Measurements from ENCODE around the gene DNAH7. TPM values are rescaled to one million over a fixed set of nuclear protein-coding genes. Genes with fewer than 3 reads are reported as not detected.

Gene DNAH7
- total and polyA plus RNA-seq, 2 of the 8 experiments (the other 6 are each of a cell fraction or from before 2014, with no cell fraction given), result 0.07 to 0.08 TPM

GRCh38 chr2:195836002-195836401 is 232.6 kb downstream of the DNAH7 start:
- H3K56ac ChIP-seq (replicated peaks; ENCODE audit: insufficient read length, low read depth, low read length), result no peak overlapping the region
- peak; percentile 39 for FAIRE-seq
- POLR2A ChIA-PET (ENCODE audit: partially characterized antibody), result interaction anchor here (0.7 kb wide), 1 partner anchor 77 kb away, joined by 3 read pairs; no protein-coding TSS in a partner anchor

More at GRCh38 chr2:195836002-195836401, 232.6 kb downstream of the DNAH7 start:
- Histone ChIP-seq H2BK15ac (ENCODE audit: low read length) (0 out of 2 replicates have a peak overlapping the region, but pooled peaks have one; percentile 32), H4K20me1 (replicated peaks in 1 of 2; ENCODE audit: control insufficient read depth in 1 of 2, insufficient read depth in 2 of 2, low read length in 2 of 2) (no peaks in the 10 kb centered on the region), H2BK5ac (ENCODE audit: low read depth, low read length) (no peak overlapping the region), H4K5ac (ENCODE audit: insufficient read length, low read depth, low read length) (no peak overlapping the region), H3K14ac (ENCODE audit: insufficient read length) (no peak overlapping the region), H3K4me3 (ENCODE audit: extremely low read depth in 1 of 4, insufficient read depth in 2 of 4, low read depth in 3 of 4, low read length in 4 of 4) (no peak overlapping the region), H2AFZ (ENCODE audit: low read length) (0 out of 2 replicates have a peak overlapping the region, but pooled peaks have one; percentile 57), H2AK5ac (ENCODE audit: low read depth, low read length) (no peak overlapping the region), H3K9me3 (ENCODE audit: insufficient read depth in 2 of 2, low read depth in 1 of 2, low read length in 1 of 2) (no peaks in the 10 kb centered on the region), H4K8ac (ENCODE audit: extremely low read depth, insufficient read depth, low read length) (no peak overlapping the region), H3K36me3 (ENCODE audit: control insufficient read depth in 2 of 4, insufficient read depth in 4 of 4, low read length in 3 of 4) (no peaks in the 10 kb centered on the region), H3K9ac (replicated peaks in 1 of 4; ENCODE audit: extremely low read depth in 1 of 4, low read depth in 3 of 4, low read length in 3 of 4) (no peak overlapping the region), H3K4ac (replicated peaks; ENCODE audit: insufficient read length, low read depth, low read length) (no peak overlapping the region), H3K23me2 (ENCODE audit: low read depth, low read length) (no peaks in the 10 kb centered on the region), H2BK120ac (replicated peaks; ENCODE audit: low read depth, low read length) (no peak overlapping the region), H3K4me2 (ENCODE audit: insufficient read depth in 1 of 2, low read depth in 2 of 2, low read length in 2 of 2) (no peak overlapping the region), H3K79me2 (ENCODE audit: control insufficient read depth in 1 of 2, insufficient read depth in 2 of 2, low read length in 2 of 2) (no peaks in the 10 kb centered on the region), H3K27me3 (replicated peaks in 1 of 4; ENCODE audit: control insufficient read depth in 3 of 4, extremely low read depth in 1 of 4, insufficient read depth in 3 of 4, low read length in 3 of 4) (no peaks in the 10 kb centered on the region), H3K4me1 (replicated peaks in 1 of 4; ENCODE audit: control insufficient read depth in 3 of 4, insufficient read depth in 4 of 4, low read length in 3 of 4) (peaks cover 0 to 3% (median 1%) of the 10 kb centered on the region in 4 experiments; a peak in 1 of 7 replicates), H3K79me1 (ENCODE audit: low read depth, low read length) (no peaks in the 10 kb centered on the region), H4K91ac (replicated peaks; ENCODE audit: insufficient read length, low read length) (no peak overlapping the region), H3K23ac (ENCODE audit: insufficient read length) (no peak overlapping the region), H2BK20ac (ENCODE audit: low read length) (no peak overlapping the region), H3K27ac (ENCODE audit: low read depth, low read length) (no peak overlapping the region), H3K18ac (ENCODE audit: extremely low read depth, low read length) (no peak overlapping the region), H2BK12ac (ENCODE audit: low read depth, low read length) (no peak overlapping the region)
- CTCF ChIA-PET (ENCODE audit: partially characterized antibody), result interaction anchor here (0.7 to 1.1 kb wide), 6 partner anchors 10 to 1421 kb away, joined by 3 to 4 read pairs (median 4); no protein-coding TSS in a partner anchor
- no peak for DNase-seq (ENCODE audit: low read depth in 1 of 2, low spot score in 2 of 2)
- TF ChIP-seq MAFK (IDR thresholded peaks at IDR 0.05; ENCODE audit: low read depth, low read length) (no peak), KDM5A (IDR thresholded peaks at IDR 0.05; ENCODE audit: low read length) (no peak), ATF3 (IDR thresholded peaks at IDR 0.05; ENCODE audit: insufficient read depth, low read depth, low read length) (no peak), RAD21 (IDR thresholded peaks at IDR 0.05 in 1 of 2, conservative IDR thresholded peaks at IDR 0.05 in 1 of 2; ENCODE audit: low read depth in 2 of 2, low read length in 2 of 2) (peak; percentile 20 to 39; a peak in 2 of 4 replicates)
- WGBS, 2 experiments (ENCODE audit: extremely low coverage in 1 of 2, insufficient coverage in 1 of 2, insufficient read length in 1 of 2, insufficient replicate concordance in 2 of 2, low coverage in 1 of 2, low lambda C conversion rate in 2 of 2, missing lambda C conversion rate in 1 of 2), result 88% methylated on average over 2 of the region's 2 CpGs; no CpG with 5 or more reads in 1 of the 2 experiments
